ENCODE results near the gene LCOR. TPM values are rescaled to one million over a fixed set of nuclear protein-coding genes. Genes with fewer than 3 reads are reported as not detected.

LCOR gene
- total RNA-seq, 3 donors from 2014 or later (not counting 1 experiment from before 2014, with no cell fraction given): 68.5 to 92.4 (median 87.7) TPM

- no peaks in the 10 kb centered on the region for H3K9me3 Mint-ChIP-seq
- intact Hi-C loops (cut with micrococcal nuclease): no loop called here
These were observed 207.6 kb downstream of the LCOR start for GRCh38 chr10:97039538-97040247.

GRCh38 chr10:97040248-97040584 lies 208.1 kb downstream of the LCOR start:
- TF ChIP-seq CTCF (IDR thresholded peaks at IDR 0.05): no peak
- DNase-seq: no peak
- ATAC-seq: no peak
- H3K36me3 Mint-ChIP-seq: no peaks in the 10 kb centered on the region
- no peaks in the 10 kb centered on the region for H3K27me3 ChIP-seq (ENCODE audit: control insufficient read depth, insufficient read depth, low read length)
- H3K36me3 ChIP-seq (ENCODE audit: control insufficient read depth, insufficient read depth, low read length): no peaks in the 10 kb centered on the region
- H3K27ac ChIP-seq (ENCODE audit: low read length): no peak overlapping the region
- no peak overlapping the region for H3K27ac Mint-ChIP-seq
- 97% methylated on average over 9 of the region's 9 CpGs for WGBS (ENCODE audit: insufficient coverage)
- intact Hi-C loops (cut with micrococcal nuclease): no loop called here
- H3K4me1 Mint-ChIP-seq: peaks cover 0 to 20% of the 10 kb centered on the region in 2 donors
- H3K9me3 ChIP-seq (ENCODE audit: control insufficient read depth, insufficient read depth, low read length): no peaks in the 10 kb centered on the region
- no peak overlapping the region for H3K4me3 ChIP-seq (ENCODE audit: low read length)
- no peaks in the 10 kb centered on the region for H3K9me3 Mint-ChIP-seq
- H3K4me1 ChIP-seq (ENCODE audit: control insufficient read depth, insufficient read depth, low read length): peaks cover 11% of the 10 kb centered on the region
- no peak overlapping the region for H3K4me3 Mint-ChIP-seq
- peaks cover 0 to 15% of the 10 kb centered on the region in 2 donors for H3K27me3 Mint-ChIP-seq (ENCODE audit: low read depth in 2 of 2)

More at GRCh38 chr10:97039538-97040247, 207.6 kb downstream of the LCOR start:
- Mint-ChIP-seq H3K36me3 (no peaks in the 10 kb centered on the region), H3K27me3 (ENCODE audit: low read depth in 2 of 2) (peaks cover 0 to 15% of the 10 kb centered on the region in 2 donors), H3K4me1 (peaks cover 0 to 20% of the 10 kb centered on the region in 2 donors), H3K4me3 (no peak overlapping the region), H3K27ac (no peak overlapping the region)
- 83% methylated on average over 16 of the region's 16 CpGs for WGBS (ENCODE audit: insufficient coverage)
- H3K9me3 ChIP-seq (ENCODE audit: control insufficient read depth, insufficient read depth, low read length): no peaks in the 10 kb centered on the region
- H3K27me3 ChIP-seq (ENCODE audit: control insufficient read depth, insufficient read depth, low read length): no peaks in the 10 kb centered on the region
- DNase-seq: no peak
- H3K4me3 ChIP-seq (ENCODE audit: low read length): no peak overlapping the region
- H3K36me3 ChIP-seq (ENCODE audit: control insufficient read depth, insufficient read depth, low read length): no peaks in the 10 kb centered on the region
- H3K27ac ChIP-seq (ENCODE audit: low read length): no peak overlapping the region
- peaks cover 11% of the 10 kb centered on the region for H3K4me1 ChIP-seq (ENCODE audit: control insufficient read depth, insufficient read depth, low read length)
- TF ChIP-seq CTCF (IDR thresholded peaks at IDR 0.05): no peak
- ATAC-seq: no peak

DNA sequence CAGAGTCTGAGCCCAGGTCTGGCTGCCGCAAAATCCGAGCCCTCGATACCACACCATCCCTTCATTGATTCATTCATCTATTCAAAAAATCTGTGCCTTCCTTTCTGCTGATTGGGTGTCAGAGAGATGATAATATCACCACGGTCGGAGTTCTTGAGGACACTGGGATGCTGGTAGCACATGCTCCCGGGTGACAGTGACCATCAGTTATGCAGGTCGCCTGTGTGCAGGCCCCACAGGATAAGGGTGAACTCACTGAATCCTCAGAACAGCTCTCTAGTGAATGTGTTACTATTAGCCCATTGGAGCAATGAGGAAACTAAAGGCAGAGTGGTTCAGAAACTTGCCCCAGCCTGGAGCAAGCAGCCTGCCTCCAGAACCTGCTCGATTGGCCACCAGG lies 208.6 kb downstream of the LCOR start:
- Histone ChIP-seq H3K4me3 (ENCODE audit: low read length) (no peak overlapping the region), H3K27me3 (ENCODE audit: control insufficient read depth, insufficient read depth, low read length) (no peaks in the 10 kb centered on the region), H3K4me1 (ENCODE audit: control insufficient read depth, insufficient read depth, low read length) (peaks cover 11% of the 10 kb centered on the region), H3K36me3 (ENCODE audit: control insufficient read depth, insufficient read depth, low read length) (no peaks in the 10 kb centered on the region), H3K9me3 (ENCODE audit: control insufficient read depth, insufficient read depth, low read length) (no peaks in the 10 kb centered on the region), H3K27ac (ENCODE audit: low read length) (no peak overlapping the region)
- WGBS (ENCODE audit: insufficient coverage): 88% methylated on average over 7 of the region's 8 CpGs
- H3K4me1 Mint-ChIP-seq: peaks cover 0 to 20% of the 10 kb centered on the region in 2 donors
- no peak for ATAC-seq
- H3K4me3 Mint-ChIP-seq: no peak overlapping the region
- no peak for DNase-seq
- H3K27ac Mint-ChIP-seq: no peak overlapping the region
- no peaks in the 10 kb centered on the region for H3K9me3 Mint-ChIP-seq
- TF ChIP-seq CTCF (IDR thresholded peaks at IDR 0.05): no peak
- H3K27me3 Mint-ChIP-seq (ENCODE audit: low read depth in 2 of 2): peaks cover 0 to 12% of the 10 kb centered on the region in 2 donors
- no peaks in the 10 kb centered on the region for H3K36me3 Mint-ChIP-seq
- intact Hi-C loops (cut with micrococcal nuclease): no loop called here

- Mint-ChIP-seq H3K9me3 (no peaks in the 10 kb centered on the region), H3K27ac (no peak overlapping the region), H3K4me1 (peaks cover 0 to 15% of the 10 kb centered on the region in 2 donors), H3K27me3 (ENCODE audit: low read depth in 2 of 2) (peaks cover 0 to 3% of the 10 kb centered on the region in 2 donors), H3K36me3 (no peaks in the 10 kb centered on the region), H3K4me3 (no peak overlapping the region)
- intact Hi-C loops (cut with micrococcal nuclease): no loop called here
- Histone ChIP-seq H3K27ac (ENCODE audit: low read length) (no peak overlapping the region), H3K36me3 (ENCODE audit: control insufficient read depth, insufficient read depth, low read length) (no peaks in the 10 kb centered on the region), H3K4me1 (ENCODE audit: control insufficient read depth, insufficient read depth, low read length) (peaks cover 11% of the 10 kb centered on the region), H3K9me3 (ENCODE audit: control insufficient read depth, insufficient read depth, low read length) (no peaks in the 10 kb centered on the region), H3K27me3 (ENCODE audit: control insufficient read depth, insufficient read depth, low read length) (no peaks in the 10 kb centered on the region), H3K4me3 (ENCODE audit: low read length) (no peak overlapping the region)
- no peak for DNase-seq
- TF ChIP-seq CTCF (IDR thresholded peaks at IDR 0.05): no peak
- 88% methylated on average over 5 of the region's 5 CpGs for WGBS (ENCODE audit: insufficient coverage)
- ATAC-seq: no peak
These were observed 210.0 kb downstream of the LCOR start for GRCh38 chr10:97042081-97042480.

Data from natural killer cell (primary cell).